ENCODE data around the gene SBK3. TPM values are rescaled to one million over a fixed set of nuclear protein-coding genes. Genes with fewer than 3 reads are reported as not detected.

SBK3 gene
- polyA plus RNA-seq, 1 experiment = not detected

DNA sequence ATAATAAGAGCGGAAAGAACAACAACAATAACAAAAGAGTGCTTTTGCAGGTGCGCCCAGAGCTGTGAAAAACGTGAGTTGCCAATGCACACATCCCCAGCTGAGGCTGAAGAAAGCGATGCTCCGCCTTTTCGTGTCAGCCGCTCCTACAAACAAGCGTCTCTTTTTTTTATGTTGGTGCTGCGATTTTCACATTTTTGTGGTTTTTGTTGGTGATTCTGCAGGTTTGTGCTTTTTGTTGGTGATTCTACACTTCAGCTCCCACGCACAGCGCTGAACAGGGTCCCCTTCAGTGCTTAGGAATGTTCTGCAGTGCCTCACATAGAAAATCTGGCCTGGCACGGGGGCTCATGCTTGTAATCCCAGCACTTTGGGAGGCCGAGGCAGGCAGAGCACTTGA, 7.3 kb upstream of the SBK3 start:
- POLR2A ChIA-PET = interaction anchor here (0.6 to 2.0 kb wide), 3 partner anchors 22 to 47 kb away, joined by 6 to 8 read pairs (median 6); partner anchors contain the start of genes FIZ1 and ZNF524
- DNase-seq (ENCODE audit: low read depth, low spot score) = peak; percentile 51
- Histone ChIP-seq H3K27me3 (ENCODE audit: control insufficient read depth, insufficient read depth, low read length) (no peaks in the 10 kb centered on the region), H3K4me3 (ENCODE audit: low read depth, low read length) (no peak overlapping the region), H3K27ac (ENCODE audit: low read depth, low read length) (peak overlapping the region; percentile 21), H3K9me3 (ENCODE audit: control insufficient read depth, insufficient read depth, low read length) (no peaks in the 10 kb centered on the region)
- TF ChIP-seq, protein P1, sequence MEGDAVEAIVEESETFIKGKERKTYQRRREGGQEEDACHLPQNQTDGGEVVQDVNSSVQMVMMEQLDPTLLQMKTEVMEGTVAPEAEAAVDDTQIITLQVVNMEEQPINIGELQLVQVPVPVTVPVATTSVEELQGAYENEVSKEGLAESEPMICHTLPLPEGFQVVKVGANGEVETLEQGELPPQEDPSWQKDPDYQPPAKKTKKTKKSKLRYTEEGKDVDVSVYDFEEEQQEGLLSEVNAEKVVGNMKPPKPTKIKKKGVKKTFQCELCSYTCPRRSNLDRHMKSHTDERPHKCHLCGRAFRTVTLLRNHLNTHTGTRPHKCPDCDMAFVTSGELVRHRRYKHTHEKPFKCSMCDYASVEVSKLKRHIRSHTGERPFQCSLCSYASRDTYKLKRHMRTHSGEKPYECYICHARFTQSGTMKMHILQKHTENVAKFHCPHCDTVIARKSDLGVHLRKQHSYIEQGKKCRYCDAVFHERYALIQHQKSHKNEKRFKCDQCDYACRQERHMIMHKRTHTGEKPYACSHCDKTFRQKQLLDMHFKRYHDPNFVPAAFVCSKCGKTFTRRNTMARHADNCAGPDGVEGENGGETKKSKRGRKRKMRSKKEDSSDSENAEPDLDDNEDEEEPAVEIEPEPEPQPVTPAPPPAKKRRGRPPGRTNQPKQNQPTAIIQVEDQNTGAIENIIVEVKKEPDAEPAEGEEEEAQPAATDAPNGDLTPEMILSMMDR (IDR thresholded peaks at IDR 0.05; ENCODE audit: low read depth, low read length) = no peak
- CTCF ChIA-PET = interaction anchor here (0.7 to 2.4 kb wide), 2 partner anchors 49 to 85 kb away, joined by 4 to 9 read pairs; no protein-coding TSS in a partner anchor

DNA sequence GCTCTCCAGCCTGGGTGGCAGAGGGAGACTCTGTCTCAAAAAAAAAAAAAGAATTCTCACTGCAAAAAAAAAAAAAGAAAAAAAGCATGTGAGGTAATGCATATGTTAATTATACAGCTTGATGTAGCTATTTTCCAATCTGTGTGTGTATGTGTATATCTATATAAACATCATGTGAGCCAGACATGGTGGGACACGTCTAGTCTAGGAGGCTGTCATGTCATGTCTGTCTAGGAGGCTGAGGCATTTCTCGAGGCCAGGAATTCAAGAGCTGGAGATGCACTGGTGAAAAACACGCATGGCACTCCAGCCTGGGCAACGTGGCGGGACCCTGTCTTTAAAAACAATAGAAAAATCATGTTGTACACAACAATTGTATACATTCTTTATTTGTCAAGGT, 6.9 kb upstream of the SBK3 start:
- no peak for DNase-seq (ENCODE audit: low read depth, low spot score)
- H3K27ac ChIP-seq (ENCODE audit: low read depth, low read length) = no peak overlapping the region
- no peaks in the 10 kb centered on the region for H3K9me3 ChIP-seq (ENCODE audit: control insufficient read depth, insufficient read depth, low read length)
- ChIA-PET CTCF (interaction anchor here (0.7 to 2.4 kb wide), 2 partner anchors 48 to 84 kb away, joined by 4 to 9 read pairs; no protein-coding TSS in a partner anchor), POLR2A (interaction anchor here (0.6 to 2.0 kb wide), 3 partner anchors 23 to 47 kb away, joined by 6 to 8 read pairs (median 6); partner anchors contain the start of genes FIZ1 and ZNF524)
- TF ChIP-seq, protein P1 (IDR thresholded peaks at IDR 0.05; ENCODE audit: low read depth, low read length) = no peak
- no peaks in the 10 kb centered on the region for H3K27me3 ChIP-seq (ENCODE audit: control insufficient read depth, insufficient read depth, low read length)
- H3K4me3 ChIP-seq (ENCODE audit: low read depth, low read length) = no peak overlapping the region

DNA sequence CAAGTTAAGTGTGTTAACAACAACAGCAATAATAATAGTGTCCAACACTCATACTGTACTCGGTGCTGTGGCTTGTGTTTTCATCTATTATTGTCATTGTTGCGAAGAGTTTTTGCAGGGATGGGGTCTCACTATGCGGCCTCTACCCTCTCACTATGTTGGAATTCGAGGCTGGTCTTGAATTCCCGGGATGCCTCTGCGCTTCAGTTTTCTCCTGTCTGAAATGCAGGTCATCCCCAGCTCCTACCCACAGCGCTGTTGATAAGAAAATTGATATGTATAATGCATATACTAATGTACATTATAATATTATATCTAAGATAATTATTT, 4.9 kb upstream of the SBK3 start:
- Histone ChIP-seq H3K27ac (ENCODE audit: low read depth, low read length) (peak overlapping the region; percentile 100), H3K9me3 (ENCODE audit: control insufficient read depth, insufficient read depth, low read length) (no peaks in the 10 kb centered on the region), H3K27me3 (ENCODE audit: control insufficient read depth, insufficient read depth, low read length) (no peaks in the 10 kb centered on the region), H3K4me3 (ENCODE audit: low read depth, low read length) (no peak overlapping the region)
- CTCF ChIA-PET = interaction anchor here (0.6 to 1.4 kb wide), 2 partner anchors 47 to 56 kb away, joined by 3 to 5 read pairs; no protein-coding TSS in a partner anchor
- TF ChIP-seq, protein P1 (IDR thresholded peaks at IDR 0.05; ENCODE audit: low read depth, low read length) = no peak
- POLR2A ChIA-PET = interaction anchor here (0.6 to 1.7 kb wide), 4 partner anchors 9 to 49 kb away, joined by 3 to 7 read pairs (median 4); partner anchors contain the start of gene FIZ1
- DNase-seq (ENCODE audit: low read depth, low spot score) = no peak

DNA sequence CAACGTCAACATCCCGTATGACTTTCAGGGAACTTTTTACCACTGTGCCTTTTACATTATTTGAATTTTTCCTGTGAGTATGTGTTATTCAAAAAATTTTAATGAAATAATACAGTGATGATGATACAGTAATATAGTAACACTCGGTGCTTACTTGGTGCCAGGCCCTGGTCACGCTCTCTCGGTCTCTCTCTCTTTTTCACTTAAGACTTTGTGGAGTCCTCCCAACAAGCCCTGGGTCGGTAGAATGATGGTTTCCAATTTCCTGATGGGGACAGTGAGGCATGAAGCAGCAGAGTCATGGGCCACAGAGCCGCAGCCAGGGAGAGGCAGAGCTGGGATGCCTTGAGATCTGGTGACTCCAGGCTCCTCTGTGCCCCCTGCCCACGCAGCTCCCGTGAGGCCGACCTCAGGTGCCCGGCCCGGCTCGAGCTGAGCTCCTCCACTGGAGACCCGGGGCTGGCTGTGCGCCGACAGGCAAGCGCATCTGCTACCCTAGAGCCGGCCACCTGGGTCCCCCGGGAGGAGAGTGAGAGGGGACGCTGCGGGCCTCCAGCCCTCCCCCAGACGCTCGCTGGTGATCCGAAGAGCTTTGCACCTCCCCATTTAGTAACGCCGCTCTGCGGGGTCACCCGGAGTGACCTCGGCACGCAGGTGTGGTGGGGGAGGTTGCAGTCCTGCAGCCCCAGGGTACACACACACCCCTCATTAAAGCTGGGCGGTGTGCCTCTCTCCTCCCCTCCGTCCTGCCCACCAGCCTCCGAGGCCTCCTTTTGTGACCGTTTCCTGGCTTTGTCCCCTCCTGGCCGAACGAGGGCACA, 4.4 kb upstream of the SBK3 start:
- TF ChIP-seq, protein P1 (IDR thresholded peaks at IDR 0.05; ENCODE audit: low read depth, low read length) = no peak
- ChIA-PET POLR2A (interaction anchor here (0.6 to 1.7 kb wide), 4 partner anchors 9 to 50 kb away, joined by 3 to 7 read pairs (median 4); partner anchors contain the start of gene FIZ1), CTCF (interaction anchor here (0.6 to 1.4 kb wide), 2 partner anchors 46 to 57 kb away, joined by 3 to 5 read pairs; no protein-coding TSS in a partner anchor)
- peak; percentile 62 for DNase-seq (ENCODE audit: low read depth, low spot score)
- Histone ChIP-seq H3K27me3 (ENCODE audit: control insufficient read depth, insufficient read depth, low read length) (no peaks in the 10 kb centered on the region), H3K9me3 (ENCODE audit: control insufficient read depth, insufficient read depth, low read length) (peaks cover 1% of the 10 kb centered on the region; the same call in 1 of the 2 replicates), H3K27ac (ENCODE audit: low read depth, low read length) (peak overlapping the region; percentile 100), H3K4me3 (ENCODE audit: low read depth, low read length) (peak overlapping the region; percentile 38)

All from AG04450 (cell line).